Measurements from ENCODE around the gene CAMSAP1. TPM values are rescaled to one million over a fixed set of nuclear protein-coding genes. Genes with fewer than 3 reads are reported as not detected.

CAMSAP1 gene
- total RNA-seq, 1 experiment from 2014 or later = 24.8 TPM

DNA sequence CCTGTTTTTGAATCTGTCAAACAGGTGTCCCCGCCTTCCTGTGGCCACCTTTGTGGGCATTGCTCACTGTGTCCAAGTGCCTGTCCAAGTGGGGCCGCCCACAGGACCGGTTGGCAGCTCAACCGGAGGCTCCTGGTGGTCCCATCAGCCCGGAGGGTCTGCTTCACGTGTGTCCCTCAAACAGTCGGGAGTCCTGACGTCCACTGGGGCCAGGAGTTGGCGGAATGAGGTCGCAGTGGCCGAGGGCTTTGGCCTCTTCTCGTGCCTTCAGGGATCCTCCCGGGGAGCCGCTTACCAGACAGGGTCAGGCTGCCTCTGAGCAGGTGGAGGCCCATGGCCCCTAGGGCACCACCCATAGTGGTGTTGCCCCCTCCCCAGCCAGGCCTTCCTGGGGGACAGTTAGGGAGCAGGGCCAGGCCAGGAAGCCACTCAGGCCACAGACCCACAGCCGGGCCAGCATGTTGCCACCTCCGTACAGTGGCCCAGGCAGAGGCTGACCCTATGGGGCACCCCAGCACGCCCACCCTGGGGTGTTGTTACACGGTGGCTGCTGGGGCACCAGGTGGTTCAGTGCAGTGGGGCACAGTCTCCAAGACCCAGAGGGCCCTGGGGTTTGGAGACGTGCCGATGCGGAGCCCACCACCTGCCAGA lies 135.8 kb downstream of the CAMSAP1 start:
- no peaks in the 10 kb centered on the region for H3K9me3 ChIP-seq (ENCODE audit: control insufficient read depth, insufficient read depth, low read depth, low read length)
- POLR2A ChIA-PET = no interaction called here
- TF ChIP-seq POLR2AphosphoS5 (IDR thresholded peaks at IDR 0.05; ENCODE audit: low read depth, low read length) (no peak), REST (IDR thresholded peaks at IDR 0.05; ENCODE audit: insufficient read depth in 1 of 2, low read depth in 2 of 2, low read length in 1 of 2) (no peak), SIN3A (IDR thresholded peaks at IDR 0.05; ENCODE audit: borderline replicate concordance, insufficient read depth, low read depth, low read length) (no peak), TCF7L2 (IDR thresholded peaks at IDR 0.05; ENCODE audit: low read depth, low read length) (no peak), CTCF (IDR thresholded peaks at IDR 0.05) (no peak)
- no peak overlapping the region for H3K27ac ChIP-seq (ENCODE audit: low read length)
- no peak overlapping the region for H3K4me3 ChIP-seq (ENCODE audit: low read depth in 2 of 2, low read length in 2 of 2)
- intact Hi-C loops (cut with micrococcal nuclease; ENCODE audit: unreplicated experiment) = no loop called here
- DNase-seq (ENCODE audit: low read depth, low spot score) (no peak), ATAC-seq (no peak)
- H3K36me3 ChIP-seq (ENCODE audit: control insufficient read depth, insufficient read depth, low read length) = no peaks in the 10 kb centered on the region
- in situ Hi-C loops (cut with HindIII; ENCODE audit: low pct_unique_long_range_greater_than_20kb, low sequenced_read_pairs) = no loop called here
- no peaks in the 10 kb centered on the region for H3K4me1 ChIP-seq (ENCODE audit: control insufficient read depth, insufficient read depth, low read length)
- CTCF ChIA-PET = no interaction called here
- no TSS peak for BruUV-seq (replicated peaks)
- H3K27me3 ChIP-seq (ENCODE audit: control insufficient read depth, insufficient read depth, low read length) = no peaks in the 10 kb centered on the region

DNA sequence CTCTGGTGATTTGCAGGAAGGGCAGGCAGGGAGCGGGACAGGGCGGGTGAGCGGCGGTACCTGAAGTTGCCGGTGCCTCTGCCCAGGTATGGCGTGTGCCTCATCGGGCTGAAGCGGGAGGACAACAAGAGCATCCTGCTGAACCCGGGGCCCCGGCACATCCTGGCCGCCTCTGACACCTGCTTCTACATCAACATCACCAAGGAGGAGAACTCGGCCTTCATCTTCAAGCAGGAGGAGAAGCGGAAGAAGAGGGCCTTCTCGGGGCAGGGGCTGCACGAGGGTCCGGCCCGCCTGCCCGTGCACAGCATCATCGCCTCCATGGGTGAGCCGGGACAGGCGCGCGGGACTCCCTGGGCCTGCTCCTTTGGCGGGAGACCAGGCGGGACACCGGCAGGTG lies 136.6 kb downstream of the CAMSAP1 start:
- intact Hi-C loops (cut with micrococcal nuclease; ENCODE audit: unreplicated experiment) = no loop called here
- H3K9me3 ChIP-seq (ENCODE audit: control insufficient read depth, insufficient read depth, low read depth, low read length) = no peaks in the 10 kb centered on the region
- no TSS peak for BruUV-seq (replicated peaks)
- POLR2A ChIA-PET = no interaction called here
- H3K4me3 ChIP-seq (ENCODE audit: low read depth in 2 of 2, low read length in 2 of 2) = no peak overlapping the region
- no peak for DNase-seq (ENCODE audit: low read depth, low spot score)
- H3K27ac ChIP-seq (ENCODE audit: low read length) = no peak overlapping the region
- no peaks in the 10 kb centered on the region for H3K27me3 ChIP-seq (ENCODE audit: control insufficient read depth, insufficient read depth, low read length)
- no peaks in the 10 kb centered on the region for H3K36me3 ChIP-seq (ENCODE audit: control insufficient read depth, insufficient read depth, low read length)
- ATAC-seq = no peak
- no peaks in the 10 kb centered on the region for H3K4me1 ChIP-seq (ENCODE audit: control insufficient read depth, insufficient read depth, low read length)
- CTCF ChIA-PET = no interaction called here
- no peak for TF ChIP-seq CTCF (IDR thresholded peaks at IDR 0.05)
- no peak for TF ChIP-seq SIN3A (IDR thresholded peaks at IDR 0.05; ENCODE audit: borderline replicate concordance, insufficient read depth, low read depth, low read length)
- no peak for TF ChIP-seq POLR2AphosphoS5 (IDR thresholded peaks at IDR 0.05; ENCODE audit: low read depth, low read length)
- no peak for TF ChIP-seq TCF7L2 (IDR thresholded peaks at IDR 0.05; ENCODE audit: low read depth, low read length)
- TF ChIP-seq REST (IDR thresholded peaks at IDR 0.05; ENCODE audit: insufficient read depth in 1 of 2, low read depth in 2 of 2, low read length in 1 of 2) = no peak
- in situ Hi-C loops (cut with HindIII; ENCODE audit: low pct_unique_long_range_greater_than_20kb, low sequenced_read_pairs) = no loop called here
